ENCODE measurements around the gene SPEG.
"Not testable (repeated sequence)": the region's sequence is repeated elsewhere in the genome, so short reads cannot be mapped to it uniquely, and the experiment has no call there.

SPEG gene

DNA sequence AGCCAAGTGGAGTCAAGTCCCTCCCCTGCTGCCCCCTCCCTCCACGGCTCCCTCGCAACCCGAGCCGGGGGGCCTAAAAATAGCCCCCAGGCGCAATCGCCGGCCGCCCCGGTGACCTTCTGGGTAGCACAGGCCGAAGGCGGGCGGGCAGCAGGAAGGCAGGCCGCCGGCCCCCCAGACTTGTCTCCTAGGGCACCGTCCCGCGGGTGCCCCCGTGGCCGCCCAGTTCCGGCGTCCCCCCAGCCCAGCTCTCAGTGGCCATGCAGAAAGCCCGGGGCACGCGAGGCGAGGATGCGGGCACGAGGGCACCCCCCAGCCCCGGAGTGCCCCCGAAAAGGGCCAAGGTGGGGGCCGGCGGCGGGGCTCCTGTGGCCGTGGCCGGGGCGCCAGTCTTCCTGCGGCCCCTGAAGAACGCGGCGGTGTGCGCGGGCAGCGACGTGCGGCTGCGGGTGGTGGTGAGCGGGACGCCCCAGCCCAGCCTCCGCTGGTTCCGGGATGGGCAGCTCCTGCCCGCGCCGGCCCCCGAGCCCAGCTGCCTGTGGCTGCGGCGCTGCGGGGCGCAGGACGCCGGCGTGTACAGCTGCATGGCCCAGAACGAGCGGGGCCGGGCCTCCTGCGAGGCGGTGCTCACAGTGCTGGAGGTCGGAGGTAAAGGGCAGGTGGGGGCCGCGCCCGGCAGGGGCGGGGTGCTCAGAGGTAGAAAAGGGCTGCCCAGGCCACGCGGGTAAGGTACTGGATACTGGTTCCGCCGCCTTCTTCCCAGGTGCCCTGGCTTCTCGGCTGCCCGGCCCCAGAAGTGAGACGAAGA, at the start of gene SPEG:
TSS of gene SPEG (plus strand) at position 126 of the 808 bp plus-strand sequence. CDS start at position 261, 135 bp downstream.
- DNase-seq: no peak

DNA sequence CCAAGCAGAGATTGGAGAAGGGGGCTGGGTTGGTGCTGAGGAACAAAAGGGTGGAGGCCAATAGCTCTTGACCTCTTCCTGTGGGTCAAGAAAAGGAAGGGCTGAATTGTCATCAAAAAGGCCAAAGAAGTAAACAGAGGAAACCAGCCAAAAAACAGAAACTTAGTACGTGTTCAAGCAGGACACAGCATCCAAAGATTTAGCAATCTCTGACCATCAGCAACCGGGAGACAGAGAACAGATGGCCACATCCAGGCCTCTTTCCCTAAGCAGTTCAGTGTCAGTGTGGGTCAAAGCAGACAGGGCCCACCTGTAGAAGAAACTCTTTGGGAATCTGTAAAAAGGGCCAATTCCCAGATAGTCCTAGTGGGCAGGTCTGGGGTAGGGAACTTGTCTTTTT, 49.8 kb upstream of the SPEG start:
- DNase-seq: no peak

DNA sequence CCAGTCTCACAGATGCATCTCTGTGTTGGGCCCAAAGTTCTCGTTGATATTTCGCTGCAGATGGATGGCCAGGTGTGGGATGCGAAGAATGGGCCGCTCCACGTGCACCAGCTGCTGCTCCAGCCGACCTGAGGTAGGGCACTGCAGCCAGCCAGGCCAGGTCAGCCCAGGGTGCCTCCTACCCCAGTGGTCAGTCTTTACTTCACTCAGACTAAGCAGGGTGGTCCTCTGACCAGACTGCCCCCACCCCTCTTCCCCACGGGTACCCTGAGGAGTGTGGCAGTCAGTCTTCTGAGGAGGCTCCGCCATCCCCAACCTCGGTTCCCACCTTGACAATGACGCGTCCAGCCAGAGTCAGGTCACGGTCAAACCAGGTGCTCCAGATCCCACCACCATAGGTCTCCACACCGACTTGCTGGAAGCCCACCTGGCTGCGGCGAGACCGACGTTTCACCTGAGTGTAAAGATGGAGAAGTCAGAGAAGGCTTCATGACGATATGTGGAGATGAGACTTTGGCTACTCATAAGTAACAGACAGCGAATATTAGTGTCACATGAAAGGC, 48.6 kb upstream of the SPEG start:
- DNase-seq: no peak

DNA sequence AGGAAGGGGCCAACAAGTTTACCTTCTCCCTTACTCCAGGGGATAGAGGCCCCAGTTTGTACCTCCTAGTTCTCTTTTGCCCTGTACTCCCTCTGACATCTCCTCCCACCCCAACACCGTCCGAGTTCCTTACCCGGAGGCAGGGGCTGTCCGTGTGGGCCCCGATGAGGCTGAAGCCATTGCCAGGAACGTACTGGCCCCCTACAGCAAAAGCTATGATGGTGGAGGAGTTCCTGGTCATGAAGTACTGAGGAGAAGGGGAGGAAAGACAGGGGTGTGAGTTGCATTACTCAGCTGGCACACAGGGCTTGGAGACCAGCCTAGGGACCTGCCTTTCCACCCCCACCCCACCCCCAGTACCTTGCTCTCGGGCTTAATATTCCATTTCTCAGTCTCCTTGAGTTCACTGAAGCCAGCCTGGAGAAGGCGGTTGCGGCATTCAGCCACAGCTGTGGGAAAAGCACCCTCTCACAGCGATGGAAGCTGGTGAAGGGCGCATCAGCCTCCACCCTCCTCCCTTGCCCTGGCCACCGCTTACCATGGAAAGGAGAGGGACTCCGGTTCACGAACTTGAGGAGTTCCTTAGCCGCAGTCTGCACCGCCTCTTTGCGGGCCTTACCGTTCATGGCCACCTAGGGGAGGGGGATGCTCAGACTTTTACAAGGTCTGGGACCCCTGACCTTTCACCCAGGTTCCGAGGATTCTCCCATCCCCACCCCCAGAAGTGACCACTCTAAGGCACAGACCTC, 47.9 kb upstream of the SPEG start:
- no peak for DNase-seq

DNA sequence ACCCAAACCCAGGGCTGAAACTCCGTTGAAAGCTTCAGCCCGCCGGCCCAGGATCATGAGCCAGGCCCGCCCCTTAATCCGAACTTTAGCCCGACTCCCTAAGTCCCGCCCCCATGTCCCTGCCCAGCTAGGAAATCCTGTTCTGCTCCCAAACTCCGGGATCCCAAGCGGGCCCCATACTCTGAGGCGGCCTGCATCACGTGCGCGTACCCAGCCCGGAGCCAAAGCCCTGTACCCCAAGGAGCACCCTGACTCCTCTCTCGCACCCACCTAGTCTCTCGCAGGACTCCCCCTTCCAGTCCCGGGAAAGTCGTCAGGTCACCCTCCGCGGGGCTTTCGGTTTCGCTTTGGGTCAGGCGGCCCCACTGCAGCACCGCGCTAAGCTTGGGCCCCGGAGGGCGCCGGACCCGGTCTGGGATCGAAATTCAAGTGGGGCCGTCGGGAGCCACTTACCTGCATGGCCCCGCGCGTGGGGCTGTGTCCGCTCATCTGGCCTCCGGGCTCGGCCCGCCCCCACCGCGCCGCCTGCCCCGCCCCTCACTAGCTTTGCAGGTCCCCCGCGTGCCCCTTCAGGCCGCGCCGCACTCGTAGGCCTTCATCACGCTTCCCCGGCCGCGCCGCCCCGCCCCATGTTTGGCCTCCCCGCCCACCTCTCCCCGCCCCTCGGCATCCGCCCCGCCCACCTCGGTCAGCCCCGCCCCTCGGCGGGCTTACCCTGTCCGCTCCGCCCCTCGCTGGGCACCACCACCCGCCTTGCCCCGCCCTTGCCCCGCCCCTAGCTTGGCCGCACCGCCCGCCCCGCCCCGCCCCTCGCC, 47.1 kb upstream of the SPEG start, which contains the start of gene DNPEP:
TSS of gene DNPEP (minus strand) at position 607 of the 815 bp plus-strand sequence. CDS start at position 489, 118 bp downstream.
- DNase-seq: peak; percentile 88

DNA sequence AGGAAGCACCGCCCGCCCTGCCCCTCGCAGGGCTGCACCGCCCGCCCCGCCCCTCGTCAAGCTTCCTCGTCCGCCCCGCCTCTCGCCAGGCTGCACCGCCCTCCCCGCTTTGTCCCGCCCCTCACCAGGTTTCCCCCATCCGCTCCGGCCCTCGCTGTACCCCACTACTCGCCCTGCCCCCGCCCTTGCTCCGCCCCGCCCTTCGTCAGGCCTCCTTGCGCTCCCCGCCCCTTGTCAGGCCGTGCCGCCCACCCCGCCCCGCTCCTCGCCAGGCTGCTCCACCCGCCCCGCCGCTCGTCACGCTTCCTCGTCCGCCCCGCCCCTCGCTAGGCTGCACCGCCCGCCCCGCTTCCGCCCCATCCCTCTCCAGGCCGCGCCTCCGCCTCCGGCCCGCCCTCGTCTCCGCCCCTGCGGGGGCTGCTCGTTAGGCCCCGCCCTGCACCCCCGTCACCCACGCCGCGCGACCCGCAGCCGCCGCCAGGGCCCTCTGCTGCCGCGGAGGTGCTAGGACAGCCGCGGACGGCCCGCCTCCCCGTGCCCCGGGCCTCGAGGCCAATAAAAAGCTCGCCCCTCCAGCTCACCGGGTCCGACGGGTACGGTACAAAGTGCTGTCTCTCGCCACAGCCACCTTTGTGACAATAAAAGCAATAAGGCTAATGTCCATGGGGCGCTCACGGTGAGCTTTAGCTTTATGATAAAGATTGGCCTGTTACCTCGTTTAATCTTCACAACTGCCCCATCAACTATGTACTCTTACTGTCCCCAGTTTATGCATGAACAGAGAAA, 46.3 kb upstream of the SPEG start:
- peak; percentile 88 for DNase-seq

DNA sequence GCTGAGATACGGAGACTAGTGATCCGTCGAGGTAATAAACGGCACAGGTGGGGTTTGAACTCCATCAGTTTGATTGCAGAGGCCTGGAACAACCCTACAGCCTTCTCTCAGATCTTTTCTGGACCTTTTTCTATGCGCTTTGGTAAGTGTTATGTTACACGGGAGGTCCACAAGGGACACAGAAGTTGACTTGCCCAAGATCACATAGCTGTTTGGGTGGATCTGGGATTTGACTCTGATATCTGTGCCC, 45.8 kb upstream of the SPEG start:
- no peak for DNase-seq

DNA sequence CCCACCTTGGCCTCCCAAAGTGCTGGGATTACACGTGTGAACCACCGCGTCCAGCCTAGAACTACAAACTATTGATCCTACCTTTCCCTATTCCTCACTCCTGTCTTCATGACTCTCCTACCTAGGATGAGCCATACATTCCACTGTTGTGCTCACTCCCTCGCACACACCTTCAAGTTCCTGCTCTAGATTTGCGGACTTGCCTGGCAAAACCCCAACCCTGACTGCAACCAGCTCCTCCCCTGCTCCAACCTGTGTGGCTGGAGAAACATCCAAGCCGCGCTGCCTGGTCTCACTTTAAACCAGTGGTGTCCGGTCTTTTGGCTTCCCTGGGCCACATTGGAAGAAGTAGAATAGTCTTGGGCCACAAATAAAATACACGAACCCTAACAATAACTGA, 41.9 kb upstream of the SPEG start:
- DNase-seq: no peak

DNA sequence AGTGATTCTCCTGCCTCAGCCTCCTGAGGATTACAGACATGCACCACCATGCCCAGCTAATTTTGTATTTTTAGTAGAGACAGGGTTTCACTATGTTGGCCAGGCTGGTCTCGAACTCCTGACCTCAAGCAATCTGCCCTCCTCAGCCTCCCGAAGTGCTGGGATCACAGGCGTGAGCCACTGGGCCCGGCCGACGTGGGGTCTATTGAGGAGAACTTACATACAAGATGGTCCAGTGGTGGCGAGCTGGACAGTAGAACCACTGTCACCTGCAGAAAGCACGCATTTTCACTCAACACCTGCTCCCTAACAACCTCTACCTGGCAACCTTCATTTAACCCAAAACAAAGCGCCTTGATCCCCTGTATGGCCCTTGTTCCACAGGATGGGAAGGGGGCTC, 39.6 kb upstream of the SPEG start:
- DNase-seq: not testable (repeated sequence)

DNA sequence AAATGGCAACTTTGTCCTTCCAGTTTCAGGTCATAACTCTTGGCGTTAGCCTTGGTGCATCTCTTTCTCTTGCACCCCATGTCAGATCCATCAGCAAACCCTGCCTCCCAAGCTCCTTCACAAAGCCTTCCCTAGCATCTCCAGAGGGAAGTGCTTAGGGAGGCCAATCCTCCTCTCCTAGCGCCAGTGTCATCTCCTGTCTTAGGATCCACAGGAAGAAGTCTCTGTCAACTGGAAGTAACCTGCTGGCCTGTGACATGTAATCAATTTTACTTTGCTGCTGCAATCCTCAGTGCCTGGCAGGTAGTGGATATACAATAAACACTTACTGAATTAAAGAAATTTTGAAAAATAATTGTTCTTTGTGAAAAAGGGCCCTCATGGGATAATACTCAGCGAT, 39.0 kb upstream of the SPEG start:
- no peak for DNase-seq

DNA sequence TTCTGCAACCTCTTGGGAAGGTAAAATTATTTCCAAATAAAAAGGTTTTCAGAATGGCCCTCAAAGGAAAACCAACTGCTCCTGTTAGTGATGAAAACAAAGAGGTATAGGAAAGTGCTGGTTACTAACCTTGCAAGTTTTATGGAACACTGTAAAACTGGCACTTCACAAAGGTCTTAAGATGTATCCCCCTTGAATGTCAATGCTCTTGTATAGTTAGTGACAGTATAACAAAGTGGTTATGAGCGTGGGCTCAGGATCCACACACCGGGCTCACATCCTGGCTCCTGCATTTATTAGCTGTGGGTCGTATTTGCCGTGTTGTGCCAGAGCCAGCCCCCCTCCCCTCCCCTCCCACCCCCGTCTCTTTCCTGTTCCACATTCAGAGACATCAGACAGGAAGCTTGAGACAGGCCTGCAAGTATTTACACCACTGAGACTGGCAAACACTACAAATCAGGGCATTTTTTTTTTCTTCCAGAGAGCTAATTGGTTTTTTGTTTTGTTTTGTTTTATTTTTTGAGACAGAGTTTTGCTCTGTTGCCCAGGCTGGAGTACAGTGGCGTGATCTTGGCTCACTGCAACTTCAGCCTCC, 37.7 kb upstream of the SPEG start:
- peak; percentile 34 for DNase-seq

DNA sequence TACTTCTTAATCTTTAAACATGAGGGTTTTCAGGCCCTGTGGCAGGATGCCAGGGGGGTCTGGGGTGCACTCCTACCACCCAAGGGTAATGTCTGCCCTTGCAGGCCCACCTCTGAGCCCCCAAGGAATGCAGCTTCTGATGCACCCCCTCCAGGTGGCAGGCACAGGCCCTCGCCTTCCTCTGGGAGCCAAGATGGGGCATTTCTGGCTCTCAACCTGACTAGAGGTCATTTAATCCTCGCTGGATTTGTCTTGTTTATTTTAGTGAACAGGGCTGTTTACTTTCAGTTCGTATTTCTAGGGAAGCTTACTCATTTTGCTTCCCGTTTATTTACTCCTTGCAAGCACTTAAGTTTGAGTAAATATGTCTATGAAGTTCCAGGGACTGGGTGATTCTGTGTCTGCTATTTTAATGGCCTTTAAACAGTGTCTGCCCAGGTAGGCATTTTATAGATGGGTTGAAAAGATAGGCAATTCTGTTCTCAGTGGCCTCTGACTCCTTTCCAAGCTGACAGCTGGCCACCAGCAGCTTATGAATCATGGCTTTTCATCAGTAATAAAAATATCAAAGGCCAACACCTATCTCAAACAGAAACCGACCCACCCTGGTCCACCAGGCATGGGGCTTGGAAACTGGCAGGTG, 35.8 kb upstream of the SPEG start:
- DNase-seq: peak; percentile 93

DNA sequence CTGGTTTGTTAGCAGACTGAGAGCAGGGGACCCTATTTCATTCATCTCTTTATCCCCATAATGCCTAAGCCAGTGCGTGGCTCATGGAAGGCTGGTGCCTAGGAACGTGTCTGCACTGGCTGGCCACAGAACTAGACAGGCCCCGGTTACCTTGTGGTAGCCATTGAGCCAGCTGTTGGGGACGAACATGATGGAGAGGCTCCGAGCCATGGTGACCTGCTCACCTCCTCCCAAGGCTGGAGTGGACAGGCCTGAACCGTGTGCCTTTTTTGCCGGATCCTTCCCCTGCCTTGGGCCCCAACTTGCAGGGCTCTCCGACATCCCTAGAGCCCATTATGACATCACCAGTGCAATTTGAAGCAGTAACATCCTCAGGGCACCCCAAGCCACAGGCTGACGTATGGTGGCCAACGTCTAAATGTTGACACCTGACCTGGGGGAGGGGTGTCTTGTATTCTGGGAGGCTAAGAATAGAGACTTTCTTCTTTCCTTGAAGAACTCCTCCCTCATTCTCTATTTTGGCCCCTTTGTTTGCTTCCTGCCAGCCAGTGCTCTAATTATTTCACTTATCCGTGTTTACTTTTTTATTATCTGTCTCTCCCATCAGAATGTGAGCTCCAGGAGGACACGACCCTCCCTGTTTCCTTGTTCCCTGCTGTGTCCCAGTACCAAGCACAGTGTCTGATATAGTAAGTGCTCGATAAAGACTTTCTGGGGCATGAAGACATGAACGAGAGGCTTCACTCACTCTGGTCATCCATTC, 34.7 kb upstream of the SPEG start:
- DNase-seq: no peak

DNA sequence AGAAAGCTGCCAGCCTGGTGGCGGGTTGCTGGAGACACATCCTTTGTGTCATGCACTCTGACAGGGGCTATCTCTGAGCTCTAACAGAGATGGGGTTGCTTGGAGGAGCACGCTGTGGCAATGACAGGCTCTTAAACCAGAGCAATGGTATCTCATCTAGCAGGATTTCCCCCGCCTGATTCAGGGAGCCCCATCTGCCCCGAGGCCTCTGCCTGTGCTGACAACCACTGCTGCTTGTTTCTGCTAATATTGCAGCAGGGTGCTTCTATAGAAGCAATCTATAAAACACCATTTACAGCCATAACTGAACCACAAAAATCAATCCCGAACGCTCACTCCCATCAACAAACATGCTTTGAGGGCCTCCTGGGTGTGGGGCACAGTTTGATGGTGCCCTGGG, 34.1 kb upstream of the SPEG start:
- DNase-seq: no peak

DNA sequence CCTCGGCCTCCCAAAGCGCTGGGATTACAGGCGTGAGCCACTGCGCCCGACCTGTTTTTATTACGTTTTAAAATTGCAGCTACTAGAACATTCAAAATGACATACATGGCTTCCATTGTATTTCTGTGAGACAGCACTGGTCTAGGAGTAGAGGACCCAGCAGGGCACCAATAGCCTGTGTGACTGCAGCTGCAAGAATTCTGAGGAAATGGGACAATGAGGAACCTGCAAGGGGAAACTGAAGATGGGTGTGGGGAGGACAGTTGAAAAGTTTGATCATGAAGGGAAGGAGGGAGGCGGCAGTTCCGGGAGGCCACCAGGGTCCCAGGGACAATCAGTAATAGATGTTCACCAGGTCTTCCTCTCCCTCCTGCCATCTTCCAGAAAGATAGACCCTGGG, 33.0 kb upstream of the SPEG start:
- no peak for DNase-seq

DNA sequence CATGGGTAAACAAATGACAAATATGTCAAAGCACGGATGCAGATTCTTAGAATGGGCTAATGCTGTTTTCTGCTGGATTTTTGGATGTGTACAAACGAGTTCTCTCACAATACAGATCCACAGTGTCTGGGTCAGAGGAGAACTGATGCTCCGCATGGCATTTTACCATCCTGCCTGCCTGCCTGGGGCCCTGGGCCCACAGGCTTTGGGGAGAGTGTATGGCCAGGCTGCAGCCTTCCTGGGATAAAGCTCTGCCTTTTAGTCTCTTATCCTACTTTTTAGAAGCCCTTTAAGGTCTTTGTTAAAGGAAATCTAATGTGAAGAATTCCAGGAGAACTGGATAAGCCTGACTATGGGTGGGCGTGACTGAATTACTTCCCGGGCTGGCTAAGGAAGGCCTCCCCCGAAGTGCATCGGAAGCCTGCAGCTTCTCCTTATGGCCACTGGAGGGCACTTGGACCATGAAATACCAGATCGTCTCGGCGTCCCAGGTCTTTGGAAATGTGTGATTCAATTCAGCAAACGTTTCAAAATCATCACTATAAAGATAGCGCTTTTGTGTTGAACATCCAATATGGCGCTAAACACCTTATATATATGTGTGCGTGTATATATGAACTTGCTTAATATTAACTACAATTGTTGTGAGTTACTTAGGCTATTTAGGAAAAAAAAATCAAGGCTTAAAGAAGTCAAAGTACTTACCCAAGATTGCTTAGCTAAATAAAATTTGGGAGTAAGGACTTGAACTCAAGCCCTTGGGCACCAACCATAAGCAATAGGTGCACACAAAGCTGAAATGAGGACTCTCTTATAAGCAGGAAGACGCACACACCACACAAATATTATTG, 31.8 kb upstream of the SPEG start:
- peak; percentile 72 for DNase-seq

DNA sequence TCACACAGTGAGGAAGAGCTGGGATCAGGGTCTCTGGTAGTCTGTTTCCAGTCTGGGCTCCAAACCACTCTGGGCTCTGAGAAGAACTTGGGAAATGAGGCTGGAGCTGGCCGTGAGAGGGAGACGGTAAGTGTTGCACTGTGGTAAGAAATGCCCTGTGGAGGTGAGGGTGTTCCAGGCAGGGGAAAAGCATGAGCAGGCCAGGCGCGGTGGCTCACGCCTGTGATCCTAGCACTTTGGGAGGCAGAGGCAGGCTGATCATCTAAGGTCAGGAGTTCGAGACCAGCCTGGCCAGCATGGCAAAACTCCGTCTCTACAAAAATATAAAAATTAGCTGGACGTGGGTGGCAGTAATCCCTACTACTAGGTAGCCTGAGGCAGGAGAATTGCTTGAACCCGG, 30.8 kb upstream of the SPEG start:
- no peak for DNase-seq

DNA sequence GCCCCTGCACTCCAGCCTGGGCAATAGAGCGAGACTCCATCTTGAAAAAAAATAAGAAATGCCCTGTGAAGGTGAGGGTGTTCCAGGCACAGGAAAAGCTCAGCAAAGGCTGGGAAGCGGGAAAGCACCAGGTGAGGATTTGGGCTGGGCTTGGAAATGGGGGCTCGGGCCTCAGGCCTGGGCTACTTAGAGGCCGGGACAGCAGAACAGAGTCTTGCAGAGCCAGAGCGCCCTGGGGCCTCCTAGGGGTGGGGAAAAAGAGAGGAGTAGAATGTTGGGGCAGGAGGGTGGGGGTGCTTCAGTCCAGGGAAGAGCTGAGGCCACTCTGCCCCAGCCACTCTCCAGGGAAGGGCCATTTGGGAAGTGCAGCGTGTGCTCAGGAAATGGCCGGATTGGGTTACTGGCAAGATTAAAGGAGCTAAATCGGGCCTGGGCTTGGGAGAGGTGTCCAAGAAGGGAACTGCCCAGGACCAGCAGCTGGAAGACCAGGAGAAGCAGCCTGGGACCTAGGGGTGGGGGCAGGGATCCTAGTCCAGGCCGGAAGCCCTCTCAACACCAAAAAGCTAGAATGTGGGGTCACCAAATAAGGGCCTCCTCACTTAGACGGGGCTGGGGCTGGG, 30.2 kb upstream of the SPEG start:
- DNase-seq: no peak

DNA sequence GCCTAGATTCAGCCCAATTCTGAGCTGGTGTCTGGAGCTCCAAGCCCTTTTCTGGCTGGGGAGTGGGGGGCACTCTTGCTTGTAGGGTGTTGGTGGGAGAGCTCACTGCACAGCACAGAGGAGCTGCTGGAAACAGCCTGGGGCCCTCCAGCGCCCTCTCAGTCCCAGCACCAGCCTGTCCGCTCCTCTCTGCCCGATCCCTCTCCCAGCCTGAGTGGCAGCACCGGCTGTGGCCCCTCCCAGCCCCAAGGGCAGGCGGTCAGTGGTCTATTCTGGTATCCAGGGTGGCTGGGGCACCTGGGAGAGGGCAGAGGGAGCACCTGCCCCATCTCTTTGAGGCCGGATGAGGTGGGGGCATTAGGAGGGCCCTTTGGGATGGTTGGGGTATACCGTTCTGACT, 29.7 kb upstream of the SPEG start:
- no peak for DNase-seq

Data from NCI-H2029 (cell line).